GM12875 (cell line): ENCODE results near the gene RAMACL.

Experiments used
- H3K4me3 ChIP-seq: one replicate; pipeline ENCODE4 v1.5.1; 2011; ENCODE audit warnings: low read depth, low read length, control low read depth
- CTCF ChIP-seq: IDR thresholded peaks from 2 replicates; pipeline ENCODE4 v1.5.1; 2011; ENCODE audit warnings: low read depth, mild to moderate bottlenecking, control low read depth, inconsistent platforms, low read length, moderate library complexity, borderline replicate concordance; ENCODE audit not compliant: insufficient read depth

Gene RAMACL

GRCh38 chr6:166601956-166602355 lies 15.5 kb upstream of the RAMACL start:
- TF ChIP-seq CTCF = no peak
- no peak overlapping the region for H3K4me3 ChIP-seq

- TF ChIP-seq CTCF = no peak
- H3K4me3 ChIP-seq = no peak overlapping the region
Measured at GRCh38 chr6:166600931-166601330, 14.5 kb upstream of the RAMACL start.

GRCh38 chr6:166599205-166599604 lies 12.7 kb upstream of the RAMACL start:
- no peak overlapping the region for H3K4me3 ChIP-seq
- no peak for TF ChIP-seq CTCF

- no peak for TF ChIP-seq CTCF
- H3K4me3 ChIP-seq = no peak overlapping the region
Measured at GRCh38 chr6:166598441-166599138, 12.1 kb upstream of the RAMACL start.

- H3K4me3 ChIP-seq = no peak overlapping the region
- TF ChIP-seq CTCF = no peak
Measured at GRCh38 chr6:166597711-166598440, 11.4 kb upstream of the RAMACL start.

GRCh38 chr6:166596776-166597507 lies 10.5 kb upstream of the RAMACL start:
- no peak overlapping the region for H3K4me3 ChIP-seq
- no peak for TF ChIP-seq CTCF
